HG03066 (cell line): Measurements from ENCODE around the gene XYLT1.
"Not testable (repeated sequence)": the region's sequence is repeated elsewhere in the genome, so short reads cannot be mapped to it uniquely, and the experiment has no call there.

Source experiments
- ATAC-seq: cut with Tn5 transposase; IDR thresholded peaks from one replicate; pipeline ENCODE4 v1.9.1; 2021; ENCODE audit warnings: low read depth; ENCODE audit not compliant: unreplicated experiment

Gene XYLT1, protein sequence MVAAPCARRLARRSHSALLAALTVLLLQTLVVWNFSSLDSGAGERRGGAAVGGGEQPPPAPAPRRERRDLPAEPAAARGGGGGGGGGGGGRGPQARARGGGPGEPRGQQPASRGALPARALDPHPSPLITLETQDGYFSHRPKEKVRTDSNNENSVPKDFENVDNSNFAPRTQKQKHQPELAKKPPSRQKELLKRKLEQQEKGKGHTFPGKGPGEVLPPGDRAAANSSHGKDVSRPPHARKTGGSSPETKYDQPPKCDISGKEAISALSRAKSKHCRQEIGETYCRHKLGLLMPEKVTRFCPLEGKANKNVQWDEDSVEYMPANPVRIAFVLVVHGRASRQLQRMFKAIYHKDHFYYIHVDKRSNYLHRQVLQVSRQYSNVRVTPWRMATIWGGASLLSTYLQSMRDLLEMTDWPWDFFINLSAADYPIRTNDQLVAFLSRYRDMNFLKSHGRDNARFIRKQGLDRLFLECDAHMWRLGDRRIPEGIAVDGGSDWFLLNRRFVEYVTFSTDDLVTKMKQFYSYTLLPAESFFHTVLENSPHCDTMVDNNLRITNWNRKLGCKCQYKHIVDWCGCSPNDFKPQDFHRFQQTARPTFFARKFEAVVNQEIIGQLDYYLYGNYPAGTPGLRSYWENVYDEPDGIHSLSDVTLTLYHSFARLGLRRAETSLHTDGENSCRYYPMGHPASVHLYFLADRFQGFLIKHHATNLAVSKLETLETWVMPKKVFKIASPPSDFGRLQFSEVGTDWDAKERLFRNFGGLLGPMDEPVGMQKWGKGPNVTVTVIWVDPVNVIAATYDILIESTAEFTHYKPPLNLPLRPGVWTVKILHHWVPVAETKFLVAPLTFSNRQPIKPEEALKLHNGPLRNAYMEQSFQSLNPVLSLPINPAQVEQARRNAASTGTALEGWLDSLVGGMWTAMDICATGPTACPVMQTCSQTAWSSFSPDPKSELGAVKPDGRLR

DNA sequence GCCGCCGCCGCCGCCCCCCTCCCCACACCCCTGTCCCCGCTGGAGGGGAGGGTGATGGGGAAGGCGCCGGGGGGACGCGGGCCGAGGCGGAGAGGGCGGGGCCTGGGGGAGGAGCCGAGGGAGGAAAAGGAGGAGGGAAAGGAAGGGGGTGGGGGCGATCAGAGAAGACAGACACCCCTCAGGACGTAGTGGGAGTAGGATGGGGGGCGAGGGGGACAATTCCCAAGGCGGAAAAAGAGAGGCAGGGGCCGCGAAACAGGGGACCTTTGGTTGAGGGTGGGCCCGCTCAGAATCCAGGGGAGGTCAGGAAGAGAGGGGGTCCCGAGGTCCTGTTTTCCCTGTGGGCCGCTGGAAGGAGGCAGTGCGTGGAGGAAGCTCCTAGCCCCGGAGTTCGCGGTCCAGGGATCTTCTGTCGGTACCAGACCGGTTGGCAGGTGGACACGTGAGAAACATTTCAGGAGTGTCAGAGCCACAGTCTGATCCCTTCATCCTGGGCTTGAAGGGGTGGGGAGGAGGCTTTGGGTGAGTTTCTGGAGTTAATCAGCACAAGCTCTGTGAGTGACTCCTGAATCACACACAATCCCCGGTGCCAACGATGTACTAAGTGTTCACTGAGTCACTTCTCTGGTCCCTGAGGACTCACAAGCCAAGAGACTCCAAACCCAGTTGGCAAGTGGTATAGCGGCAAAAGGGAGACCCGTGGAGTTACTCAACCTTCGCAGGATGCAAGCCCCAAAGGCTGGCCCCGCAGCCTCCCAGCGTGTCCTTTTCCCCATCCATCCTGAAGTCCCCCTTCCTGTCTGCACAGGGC lies at the start of gene XYLT1:
Gene XYLT1 (minus strand): TSS at position 53 of the 811 bp plus-strand sequence. CDS start 164 bp downstream, outside the sequence.
- no peak for ATAC-seq

DNA sequence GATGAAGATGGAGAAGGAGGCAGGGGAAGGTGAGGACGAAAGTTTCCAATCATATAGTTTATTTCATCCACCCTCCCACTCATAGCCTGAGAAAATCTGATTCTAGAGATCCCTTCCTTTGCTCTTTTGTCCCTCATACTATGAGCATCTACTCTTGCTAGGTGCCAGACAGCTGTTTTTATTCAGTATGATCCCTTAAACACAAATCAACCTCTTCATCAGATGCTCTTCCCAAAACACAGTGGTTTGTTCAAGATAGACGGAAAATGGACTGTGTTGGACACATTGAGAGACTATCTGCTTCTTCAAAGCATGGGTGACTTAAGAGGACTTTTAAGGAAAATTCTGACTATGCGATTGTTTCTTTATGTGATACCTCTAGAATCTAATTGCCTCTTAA lies 49.4 kb upstream of the XYLT1 start:
- no peak for ATAC-seq

DNA sequence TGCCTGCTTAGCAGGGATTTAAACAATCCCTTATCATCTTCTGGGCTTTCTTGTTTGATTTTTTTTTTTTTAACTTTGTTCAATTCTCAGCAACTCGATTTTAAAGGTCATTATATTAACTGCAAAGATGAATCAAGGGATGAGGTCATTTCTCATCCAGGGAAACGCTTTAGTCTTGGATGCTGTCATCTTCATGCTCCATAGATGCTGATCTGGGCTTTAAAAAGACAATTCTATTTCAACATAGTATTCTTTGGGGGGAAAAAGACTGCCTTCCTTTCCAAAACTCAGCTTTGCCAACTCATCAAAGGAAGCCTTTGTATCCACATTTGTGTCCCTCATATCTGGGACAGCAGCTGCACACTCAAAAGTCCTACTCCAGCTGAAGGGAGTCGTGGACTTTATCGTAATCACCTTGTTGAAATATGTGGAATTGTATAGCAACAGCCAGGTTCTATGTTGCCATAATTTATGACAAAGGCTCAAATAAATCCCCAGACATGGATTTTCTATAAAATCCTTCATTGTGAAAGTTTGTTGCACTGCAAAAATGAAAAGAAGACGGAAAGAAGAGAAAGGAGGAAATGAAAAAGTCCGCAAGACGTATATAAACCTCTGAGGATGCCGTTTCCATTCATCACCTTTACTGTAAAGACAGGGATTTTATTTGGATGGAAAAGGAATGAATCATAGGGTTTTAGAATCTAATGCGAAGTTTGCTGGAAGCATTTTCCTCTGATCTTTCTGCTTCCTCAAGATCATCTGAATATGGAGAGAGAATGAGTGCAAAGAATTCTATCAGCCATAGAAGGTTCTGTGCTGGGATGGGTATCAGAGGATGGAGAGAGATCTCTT lies 48.6 kb upstream of the XYLT1 start:
- ATAC-seq, result no peak

DNA sequence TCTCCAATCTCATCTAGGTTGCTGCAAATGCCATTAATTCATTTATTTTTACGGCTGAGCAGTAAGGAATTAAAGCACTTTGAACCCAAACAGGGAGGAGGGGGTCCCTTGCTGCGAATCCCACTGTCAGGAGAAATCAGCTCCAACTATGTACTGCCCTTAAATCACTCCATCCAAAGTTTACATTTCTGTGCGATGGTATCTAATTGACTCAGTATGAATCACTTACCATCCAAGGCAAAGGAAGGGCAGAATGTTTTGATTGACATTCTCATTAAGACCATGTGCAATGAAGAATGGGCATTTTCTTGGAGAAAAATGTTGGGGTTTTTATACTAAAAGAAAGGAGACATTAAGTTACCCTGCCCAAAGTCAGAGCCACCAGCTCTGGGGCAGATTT lies 47.7 kb upstream of the XYLT1 start:
- no peak for ATAC-seq

DNA sequence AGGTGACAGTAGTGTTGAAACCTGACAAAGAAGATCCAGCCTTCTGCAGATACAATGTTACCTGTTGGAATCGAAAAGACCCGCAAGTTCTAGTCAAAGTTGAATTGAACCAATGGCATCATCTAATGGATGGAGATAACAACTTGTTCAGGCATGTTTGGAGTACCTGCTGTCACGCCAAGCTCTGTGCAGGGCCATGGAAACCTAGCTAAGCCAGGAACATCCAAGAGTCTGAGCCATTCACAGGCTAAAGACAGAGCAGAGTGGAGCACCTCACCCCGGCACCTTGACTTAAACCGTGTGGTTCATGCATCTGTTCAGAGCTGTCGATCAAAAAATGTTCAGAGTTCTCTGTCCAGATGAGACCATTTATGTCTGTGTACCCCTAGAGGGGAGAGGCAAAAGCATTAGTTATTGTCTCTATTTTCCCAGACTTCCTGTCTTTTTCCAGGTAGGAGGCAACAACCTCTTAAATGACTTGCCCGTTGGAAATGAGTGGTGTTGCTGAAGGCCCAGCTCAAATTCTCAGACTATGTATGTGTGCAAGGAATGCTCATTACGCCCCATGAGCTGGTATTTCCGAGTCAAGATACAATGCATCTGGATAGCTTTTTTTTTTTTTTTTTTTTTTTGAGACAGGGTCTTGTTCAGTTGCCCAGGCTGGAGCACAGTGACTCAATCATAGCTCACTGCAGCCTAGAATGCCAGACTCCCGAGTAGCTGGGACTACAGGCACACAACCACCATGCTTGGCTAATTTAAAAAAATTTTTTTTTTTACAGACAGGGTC lies 44.9 kb upstream of the XYLT1 start:
- no peak for ATAC-seq

DNA sequence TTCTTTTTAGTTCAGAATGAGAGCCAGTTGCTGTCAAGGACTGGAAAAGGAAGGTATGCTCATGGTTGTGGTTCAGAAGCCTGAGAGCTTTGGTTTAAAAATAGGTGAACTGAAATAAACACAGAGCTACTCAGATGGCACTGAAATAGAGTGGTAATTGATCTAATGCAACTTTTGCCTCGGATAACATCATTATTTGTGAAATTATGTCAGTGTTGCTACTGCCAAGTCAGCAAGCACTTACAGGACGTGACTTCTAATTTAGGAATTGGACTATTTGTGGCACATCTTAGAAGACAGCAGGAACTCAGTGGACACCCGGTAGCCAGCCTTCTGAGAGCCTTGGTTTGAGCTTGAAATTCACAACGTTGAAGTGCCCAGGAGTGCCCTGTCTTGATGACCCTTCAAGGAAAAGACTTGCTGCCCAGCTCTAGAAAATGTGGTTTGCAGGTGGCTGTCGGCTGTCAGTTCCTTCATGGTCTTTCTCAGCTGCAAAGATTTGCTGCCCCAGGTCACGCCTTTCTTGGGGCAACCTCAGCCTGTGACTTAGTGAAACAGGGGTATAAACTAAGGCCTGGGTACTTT lies 42.0 kb upstream of the XYLT1 start:
- no peak for ATAC-seq

DNA sequence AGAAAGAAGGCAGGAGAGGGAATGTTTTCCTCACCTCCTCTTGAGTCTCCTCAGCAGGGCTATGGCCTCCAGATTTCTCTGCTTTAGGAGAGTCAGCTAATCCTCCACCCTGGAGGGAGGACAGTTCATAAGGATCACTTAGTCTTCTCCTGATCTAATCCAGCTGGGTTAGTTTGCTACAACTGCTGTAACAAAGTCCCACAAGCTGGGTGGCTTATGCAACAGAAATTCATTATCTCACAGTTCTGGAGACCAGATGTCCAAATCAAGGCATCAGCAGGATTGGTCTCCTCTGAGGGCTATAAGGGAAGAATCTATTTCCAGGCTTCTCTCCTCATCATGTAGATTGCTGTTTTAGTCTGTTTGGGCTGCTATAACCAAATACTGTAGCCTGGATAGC lies 40.6 kb upstream of the XYLT1 start:
- ATAC-seq, result no peak

DNA sequence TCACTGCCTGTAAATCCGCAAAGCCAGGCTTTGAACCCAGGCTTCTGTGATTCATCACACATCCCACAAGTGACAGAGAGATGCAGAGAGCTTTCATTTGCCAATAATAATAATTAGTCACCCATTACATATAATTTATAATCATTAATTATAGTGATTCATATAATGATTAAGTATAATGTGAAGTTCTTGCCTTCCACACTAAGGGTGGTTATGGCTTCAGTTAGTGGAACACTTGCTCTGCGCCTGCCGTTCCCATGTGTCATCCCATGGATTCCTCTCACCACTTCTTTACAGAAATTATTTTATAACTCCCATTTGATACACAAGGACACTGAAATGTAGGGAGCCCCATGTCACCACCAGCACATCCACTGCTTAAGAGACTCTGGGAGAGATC lies 39.8 kb upstream of the XYLT1 start:
- ATAC-seq, result no peak

DNA sequence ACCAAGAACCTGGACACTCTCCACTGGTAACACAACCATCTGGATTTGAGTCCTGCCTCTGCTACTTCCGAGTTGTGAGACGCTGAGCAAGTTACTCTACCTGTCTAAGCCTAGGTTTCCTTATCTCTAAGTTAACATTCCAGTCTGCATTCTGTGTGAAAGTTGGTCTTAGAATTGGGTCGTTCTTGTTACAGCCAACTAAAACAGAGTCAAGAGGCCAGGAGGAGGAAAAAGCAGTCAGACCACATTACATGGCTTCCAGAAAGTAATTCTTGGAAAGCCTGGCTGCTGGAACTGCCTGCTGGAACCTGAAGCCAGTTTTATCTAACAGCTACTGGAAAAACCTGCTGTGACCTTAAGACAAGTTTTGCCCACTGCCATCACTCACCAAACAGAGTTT lies 38.4 kb upstream of the XYLT1 start:
- no peak for ATAC-seq

DNA sequence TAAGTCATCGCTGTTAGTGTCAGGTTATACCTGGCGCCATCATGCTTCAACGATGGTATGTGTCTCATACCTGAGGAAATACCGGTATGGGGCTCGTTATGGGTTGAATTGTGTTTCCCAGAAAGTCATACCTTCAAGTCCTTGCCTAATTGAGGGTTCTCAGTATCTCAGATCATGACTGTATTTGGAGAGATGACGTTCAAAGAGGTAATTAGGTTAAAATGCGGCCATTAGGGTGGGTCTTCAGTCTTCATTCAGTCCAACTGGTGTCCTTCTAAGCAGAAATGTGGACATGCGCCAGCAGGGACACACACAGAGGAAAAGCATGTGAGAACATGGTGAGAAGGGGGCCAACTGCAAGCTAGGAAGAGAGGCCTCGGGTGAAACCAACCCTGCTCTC lies 37.5 kb upstream of the XYLT1 start:
- no peak for ATAC-seq

DNA sequence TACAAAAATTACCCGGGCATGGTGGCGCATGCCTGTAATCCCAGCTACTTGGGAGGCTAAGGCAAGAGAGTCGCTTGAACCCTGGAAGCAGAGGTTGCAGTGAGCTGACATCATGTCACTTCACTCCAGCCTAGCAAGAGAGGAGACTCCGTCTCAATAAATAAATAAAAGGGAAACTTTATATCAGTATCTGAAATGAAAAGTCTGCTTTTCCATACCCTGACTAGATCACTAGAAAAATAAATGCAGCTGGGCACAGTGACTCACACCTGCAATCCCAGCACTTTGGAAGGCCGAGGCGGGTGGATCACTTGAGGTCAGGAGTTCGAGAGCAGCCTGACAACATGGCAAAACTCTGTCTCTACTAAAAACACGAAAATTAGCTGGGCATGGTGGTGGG lies 36.8 kb upstream of the XYLT1 start:
- not testable (repeated sequence) for ATAC-seq

DNA sequence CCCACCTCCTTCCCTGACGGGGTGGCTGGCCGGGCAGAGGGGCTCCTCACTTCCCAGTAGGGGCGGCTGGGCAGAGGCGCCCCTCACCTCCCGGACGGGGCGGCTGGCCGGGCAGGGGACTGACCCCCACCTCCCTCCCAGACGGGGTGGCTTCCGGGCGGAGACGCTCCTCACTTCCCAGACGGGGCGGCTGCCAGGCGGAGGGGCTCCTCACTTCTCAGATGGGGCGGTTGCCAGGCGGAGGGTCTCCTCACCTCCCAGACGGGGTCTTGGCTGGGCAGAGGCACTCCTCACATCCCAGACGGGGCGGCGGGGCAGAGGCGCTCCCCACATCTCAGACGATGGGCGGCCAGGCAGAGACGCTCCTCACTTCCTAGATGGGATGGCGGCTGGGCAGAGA lies 35.1 kb upstream of the XYLT1 start:
- not testable (repeated sequence) for ATAC-seq

DNA sequence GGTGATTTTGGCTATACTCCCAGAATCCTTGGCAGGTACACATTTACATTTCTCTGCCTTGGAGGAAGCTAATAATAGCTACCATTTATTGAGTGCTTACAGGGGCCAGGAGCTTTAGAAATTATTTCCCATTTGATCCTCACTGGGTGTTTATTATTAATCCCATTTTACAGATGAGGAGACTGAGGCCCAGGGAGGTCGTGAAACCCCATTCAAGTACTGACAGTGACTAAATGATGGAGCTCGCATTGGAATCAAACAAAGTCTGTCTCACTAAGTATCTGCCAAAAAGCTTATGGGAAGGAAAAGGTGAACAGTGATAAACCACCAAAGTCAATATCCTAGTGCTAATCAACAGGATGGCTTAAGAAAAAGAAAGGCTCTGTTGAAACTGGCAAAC lies 33.3 kb upstream of the XYLT1 start:
- no peak for ATAC-seq

DNA sequence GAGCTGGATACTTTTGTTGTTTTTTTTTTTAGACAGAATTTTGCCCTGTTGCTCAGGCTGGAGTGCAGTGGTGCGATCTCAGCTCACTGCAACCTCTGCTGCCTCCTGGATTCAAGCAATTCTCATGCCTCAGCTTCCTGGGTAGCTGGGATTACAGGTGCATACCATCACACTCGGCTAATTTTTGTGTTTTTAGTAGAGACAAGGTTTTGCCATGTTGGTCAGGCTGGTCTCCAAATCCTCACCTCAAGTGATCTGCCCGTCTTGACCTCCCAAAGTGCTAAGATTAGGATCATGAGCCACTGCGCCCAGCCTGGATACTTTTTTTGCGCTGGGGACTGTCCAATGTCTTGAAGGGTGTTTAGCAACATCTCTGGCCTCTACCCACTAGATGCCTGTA lies 32.6 kb upstream of the XYLT1 start:
- ATAC-seq, result no peak

DNA sequence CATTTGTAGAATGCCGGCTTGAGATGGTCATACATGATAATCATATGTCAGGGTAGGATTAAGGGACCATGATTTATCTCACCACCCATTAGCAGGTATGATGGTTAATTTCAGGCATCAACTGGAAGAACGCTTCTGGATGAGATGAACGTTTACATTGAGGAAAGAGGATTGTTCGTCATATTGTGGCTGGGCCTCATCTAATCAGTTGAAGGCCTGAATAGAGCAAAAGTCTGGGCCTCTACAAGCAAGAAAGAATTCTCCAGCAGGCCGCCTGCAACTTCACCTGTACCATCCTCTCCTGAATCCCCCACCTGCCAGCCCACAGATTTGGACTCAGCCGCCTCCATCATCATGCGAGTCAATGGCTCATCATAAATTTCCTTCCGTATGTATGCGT lies 30.6 kb upstream of the XYLT1 start:
- ATAC-seq, result no peak

DNA sequence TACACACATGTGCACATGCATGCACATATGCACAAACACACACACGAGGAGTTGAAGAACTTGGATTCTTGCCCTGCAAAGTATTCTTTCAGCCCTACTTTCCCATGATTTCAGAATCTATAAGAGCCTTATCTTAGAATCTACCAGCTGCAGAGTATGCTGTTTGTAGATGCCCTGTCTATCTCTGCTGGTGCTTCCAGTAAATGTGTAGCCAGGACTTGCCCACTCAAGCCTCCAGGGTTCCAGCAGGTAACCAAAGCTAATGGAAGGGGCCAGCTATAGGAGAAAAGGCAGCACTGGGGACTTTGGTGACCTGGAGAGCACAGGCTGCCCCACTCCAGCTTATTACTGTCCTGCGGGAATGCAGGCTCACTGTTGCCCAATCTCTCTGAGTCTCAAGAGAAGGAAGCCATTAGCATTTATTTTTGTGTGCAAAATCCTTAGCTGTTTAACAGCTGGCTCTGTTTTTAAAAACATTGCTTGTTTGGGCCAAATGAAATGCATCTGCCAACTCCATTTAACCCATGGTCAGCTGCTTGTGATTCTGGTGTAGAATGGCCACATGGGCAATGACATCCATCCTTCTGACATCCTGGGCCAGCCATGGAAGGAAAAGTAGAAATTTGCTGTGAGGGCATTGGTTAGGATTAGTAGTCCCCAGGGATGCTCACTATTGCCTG lies 28.6 kb upstream of the XYLT1 start:
- no peak for ATAC-seq

DNA sequence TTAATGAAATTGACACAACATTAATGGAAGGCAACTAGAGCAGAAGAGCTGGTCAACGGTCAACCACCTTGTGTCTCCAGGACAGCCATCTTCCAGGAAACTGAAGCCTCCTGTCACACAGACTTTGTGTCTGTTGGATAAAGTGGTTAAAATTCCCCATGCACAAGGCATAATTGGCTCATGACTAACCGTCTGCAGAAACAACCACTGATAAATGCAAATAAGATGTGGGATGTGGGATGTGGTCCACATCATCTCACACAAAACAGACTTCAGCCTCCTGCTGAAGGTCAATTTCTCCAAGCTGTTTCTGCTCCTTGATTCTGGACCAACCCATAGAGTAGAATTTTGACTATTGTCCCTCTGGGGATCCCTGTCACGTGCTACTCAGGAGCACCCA lies 26.9 kb upstream of the XYLT1 start:
- no peak for ATAC-seq

DNA sequence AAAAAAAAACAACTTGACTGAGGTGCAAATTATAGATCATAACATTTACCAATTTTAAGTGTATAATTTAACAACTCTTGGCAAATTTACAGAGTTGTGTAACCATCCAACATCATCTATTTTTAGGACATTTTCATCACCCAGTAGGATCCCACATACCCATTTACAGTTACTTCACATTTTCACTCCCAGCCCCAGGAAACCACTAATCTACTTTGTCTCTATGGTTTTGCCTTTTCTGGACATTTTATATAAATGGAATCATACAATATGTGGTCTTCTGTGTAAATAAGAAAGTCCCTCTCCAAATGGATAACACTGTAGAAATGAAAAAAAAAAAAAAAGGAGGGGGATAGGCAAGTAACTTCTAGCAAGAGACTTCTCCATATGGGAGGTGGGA lies 26.1 kb upstream of the XYLT1 start:
- no peak for ATAC-seq
